Measurements from ENCODE around the gene SDR42E1. TPM values are rescaled to one million over a fixed set of nuclear protein-coding genes. Genes with fewer than 3 reads are reported as not detected.

Gene SDR42E1
- total and polyA plus RNA-seq, 2 of the 13 experiments (the other 11 are each of a cell fraction or from before 2014, with no cell fraction given), result 0.01 to 0.13 TPM

GRCh38 chr16:81940781-81941560, 70.3 kb downstream of the SDR42E1 start:
- BruUV-seq (replicated peaks), result no TSS peak
- Histone ChIP-seq H4K20me1 (ENCODE audit: insufficient read depth, low read length) (no peaks in the 10 kb centered on the region), H3K4me1 (ENCODE audit: insufficient read depth, low read length) (no peaks in the 10 kb centered on the region), H3K9me3 (ENCODE audit: low read length) (no peaks in the 10 kb centered on the region), H3K9ac (ENCODE audit: insufficient read depth, low read depth, low read length) (no peak overlapping the region), H3K4me2 (ENCODE audit: low read depth, low read length) (no peak overlapping the region), H3K36me3 (replicated peaks in 1 of 2; ENCODE audit: control insufficient read depth in 1 of 2, insufficient read depth in 2 of 2, low read length in 2 of 2) (no peaks in the 10 kb centered on the region), H3K4me3 (replicated peaks in 1 of 3; ENCODE audit: insufficient read depth in 1 of 3, low read depth in 2 of 3, low read length in 3 of 3) (no peak overlapping the region), H3K27me3 (ENCODE audit: control insufficient read depth in 1 of 2, insufficient read depth in 2 of 2, low read length in 2 of 2) (peaks cover 0 to 30% of the 10 kb centered on the region in 2 experiments; a peak in 3 of 5 replicates), H3K27ac (ENCODE audit: extremely low read length, insufficient read depth, low read length) (no peak overlapping the region), H2AFZ (ENCODE audit: low read length) (no peak overlapping the region), H3K79me2 (ENCODE audit: insufficient read depth, low read length) (no peaks in the 10 kb centered on the region)
- DNase-seq (ENCODE audit: low spot score) (peak; percentile 47), FAIRE-seq (peak; percentile 84), ATAC-seq (peak; percentile 55; the same call in 2 of the 3 replicates)
- TF ChIP-seq STAG1 (CRISPR knock-in tag; IDR thresholded peaks at IDR 0.05), result peak; percentile 82
- TF ChIP-seq PREB (CRISPR knock-in tag; IDR thresholded peaks at IDR 0.05), result no peak
- TF ChIP-seq MAX (IDR thresholded peaks at IDR 0.05), result no peak
- 0 out of 2 replicates have a peak, but pooled peaks have one; percentile 10 for TF ChIP-seq FOSL2 (CRISPR knock-in tag; IDR thresholded peaks at IDR 0.05)
- TF ChIP-seq NCOA2 (CRISPR knock-in tag; IDR thresholded peaks at IDR 0.05), result no peak
- TF ChIP-seq RFX1 (IDR thresholded peaks at IDR 0.05), result no peak
- TF ChIP-seq RARG (CRISPR knock-in tag; IDR thresholded peaks at IDR 0.05; ENCODE audit: low read depth), result no peak
- no peak for TF ChIP-seq CERS6 (CRISPR knock-in tag; IDR thresholded peaks at IDR 0.05)
- no peak for TF ChIP-seq ARID3A (IDR thresholded peaks at IDR 0.05; ENCODE audit: low read depth, low read length)
- TF ChIP-seq MEIS1 (CRISPR knock-in tag; IDR thresholded peaks at IDR 0.05; ENCODE audit: borderline replicate concordance), result no peak
- peak; percentile 57 for TF ChIP-seq CTCF (CRISPR knock-in tag; IDR thresholded peaks at IDR 0.05)
- peak; percentile 41; the same call in 1 of the 2 replicates for TF ChIP-seq NFE2L2 (IDR thresholded peaks at IDR 0.05; ENCODE audit: low read length)
- in situ Hi-C loops (cut with HindIII; ENCODE audit: extremely low pct_ligation_motif_present, low pct_unique_long_range_greater_than_20kb), result loop anchor here (10.0 kb wide), 1 partner anchor 284 kb away; no protein-coding TSS in a partner anchor
- intact Hi-C loops (cut with micrococcal nuclease; ENCODE audit: unreplicated experiment), result loop anchor here (1.0 to 10.0 kb wide), 3 partner anchors 54 to 289 kb away; no protein-coding TSS in a partner anchor
- POLR2A ChIA-PET, result no interaction called here
- 27% methylated on average over 3 of the region's 3 CpGs for WGBS (ENCODE audit: low lambda C conversion rate)
- CTCF ChIA-PET (ENCODE audit: low intra/inter-chr PET ratio, low total read pairs), result interaction anchor here (1.5 to 1.7 kb wide), 2 partner anchors 289 to 516 kb away, joined by 3 to 15 read pairs; no protein-coding TSS in a partner anchor
